GM19351 (cell line): Measurements from ENCODE around the gene AHNAK.
A peak's percentile ranks its signal among the peaks of the same experiment; 100 is the strongest.
"Not testable (repeated sequence)": the region's sequence is repeated elsewhere in the genome, so short reads cannot be mapped to it uniquely, and the experiment has no call there.

Experiments
- ATAC-seq: cut with Tn5 transposase; IDR thresholded peaks from one replicate; pipeline ENCODE4 v1.9.1; 2021; ENCODE audit warnings: mild to moderate bottlenecking, moderate library complexity; ENCODE audit not compliant: unreplicated experiment

AHNAK gene, protein sequence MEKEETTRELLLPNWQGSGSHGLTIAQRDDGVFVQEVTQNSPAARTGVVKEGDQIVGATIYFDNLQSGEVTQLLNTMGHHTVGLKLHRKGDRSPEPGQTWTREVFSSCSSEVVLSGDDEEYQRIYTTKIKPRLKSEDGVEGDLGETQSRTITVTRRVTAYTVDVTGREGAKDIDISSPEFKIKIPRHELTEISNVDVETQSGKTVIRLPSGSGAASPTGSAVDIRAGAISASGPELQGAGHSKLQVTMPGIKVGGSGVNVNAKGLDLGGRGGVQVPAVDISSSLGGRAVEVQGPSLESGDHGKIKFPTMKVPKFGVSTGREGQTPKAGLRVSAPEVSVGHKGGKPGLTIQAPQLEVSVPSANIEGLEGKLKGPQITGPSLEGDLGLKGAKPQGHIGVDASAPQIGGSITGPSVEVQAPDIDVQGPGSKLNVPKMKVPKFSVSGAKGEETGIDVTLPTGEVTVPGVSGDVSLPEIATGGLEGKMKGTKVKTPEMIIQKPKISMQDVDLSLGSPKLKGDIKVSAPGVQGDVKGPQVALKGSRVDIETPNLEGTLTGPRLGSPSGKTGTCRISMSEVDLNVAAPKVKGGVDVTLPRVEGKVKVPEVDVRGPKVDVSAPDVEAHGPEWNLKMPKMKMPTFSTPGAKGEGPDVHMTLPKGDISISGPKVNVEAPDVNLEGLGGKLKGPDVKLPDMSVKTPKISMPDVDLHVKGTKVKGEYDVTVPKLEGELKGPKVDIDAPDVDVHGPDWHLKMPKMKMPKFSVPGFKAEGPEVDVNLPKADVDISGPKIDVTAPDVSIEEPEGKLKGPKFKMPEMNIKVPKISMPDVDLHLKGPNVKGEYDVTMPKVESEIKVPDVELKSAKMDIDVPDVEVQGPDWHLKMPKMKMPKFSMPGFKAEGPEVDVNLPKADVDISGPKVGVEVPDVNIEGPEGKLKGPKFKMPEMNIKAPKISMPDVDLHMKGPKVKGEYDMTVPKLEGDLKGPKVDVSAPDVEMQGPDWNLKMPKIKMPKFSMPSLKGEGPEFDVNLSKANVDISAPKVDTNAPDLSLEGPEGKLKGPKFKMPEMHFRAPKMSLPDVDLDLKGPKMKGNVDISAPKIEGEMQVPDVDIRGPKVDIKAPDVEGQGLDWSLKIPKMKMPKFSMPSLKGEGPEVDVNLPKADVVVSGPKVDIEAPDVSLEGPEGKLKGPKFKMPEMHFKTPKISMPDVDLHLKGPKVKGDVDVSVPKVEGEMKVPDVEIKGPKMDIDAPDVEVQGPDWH (N-terminal part only)

DNA sequence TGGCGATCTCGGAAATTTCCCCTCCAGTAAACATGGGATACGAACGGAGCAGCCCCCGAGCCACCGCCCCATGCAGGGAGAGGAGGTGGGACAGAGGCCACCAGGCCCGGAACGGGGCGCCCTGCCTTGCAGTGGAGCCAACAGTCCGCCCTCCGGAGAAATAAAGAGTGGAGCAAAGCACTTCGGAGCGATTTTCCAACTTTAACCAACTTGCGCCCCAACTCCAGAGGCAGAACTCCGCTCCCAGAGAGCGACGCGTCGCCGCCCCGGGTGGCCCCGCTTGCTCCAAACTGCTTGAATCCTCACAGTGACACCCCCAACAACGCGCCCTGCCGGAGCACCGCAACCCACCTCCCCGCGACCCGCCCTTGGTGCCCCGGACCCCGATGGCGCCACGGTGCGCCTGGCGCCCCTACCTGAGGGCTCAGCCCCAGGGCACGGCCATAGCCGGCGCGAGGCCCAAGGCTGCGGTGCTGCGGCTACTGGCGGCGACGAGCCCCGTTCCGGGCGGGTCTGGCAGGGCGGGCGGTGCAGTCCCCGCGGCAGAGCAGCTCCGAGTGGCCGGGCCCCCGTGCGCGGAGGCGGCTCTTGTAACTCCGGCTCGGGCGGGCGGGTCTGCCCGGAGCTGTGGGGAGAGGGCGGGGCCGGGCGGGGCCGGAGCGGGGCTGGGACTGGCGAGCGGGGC lies at the start of gene AHNAK:
AHNAK (minus strand) TSS at position 563 of the 685 bp plus-strand sequence. CDS start 10,708 bp downstream, outside the sequence.
- no peak for ATAC-seq

- no peak for ATAC-seq
Measured at GRCh38 chr11:62595124-62595523, 48.5 kb upstream of the AHNAK start.

- ATAC-seq, result no peak
Measured at GRCh38 chr11:62593434-62594044, 46.9 kb upstream of the AHNAK start.

GRCh38 chr11:62592989-62593421 lies 46.4 kb upstream of the AHNAK start:
- no peak for ATAC-seq

DNA sequence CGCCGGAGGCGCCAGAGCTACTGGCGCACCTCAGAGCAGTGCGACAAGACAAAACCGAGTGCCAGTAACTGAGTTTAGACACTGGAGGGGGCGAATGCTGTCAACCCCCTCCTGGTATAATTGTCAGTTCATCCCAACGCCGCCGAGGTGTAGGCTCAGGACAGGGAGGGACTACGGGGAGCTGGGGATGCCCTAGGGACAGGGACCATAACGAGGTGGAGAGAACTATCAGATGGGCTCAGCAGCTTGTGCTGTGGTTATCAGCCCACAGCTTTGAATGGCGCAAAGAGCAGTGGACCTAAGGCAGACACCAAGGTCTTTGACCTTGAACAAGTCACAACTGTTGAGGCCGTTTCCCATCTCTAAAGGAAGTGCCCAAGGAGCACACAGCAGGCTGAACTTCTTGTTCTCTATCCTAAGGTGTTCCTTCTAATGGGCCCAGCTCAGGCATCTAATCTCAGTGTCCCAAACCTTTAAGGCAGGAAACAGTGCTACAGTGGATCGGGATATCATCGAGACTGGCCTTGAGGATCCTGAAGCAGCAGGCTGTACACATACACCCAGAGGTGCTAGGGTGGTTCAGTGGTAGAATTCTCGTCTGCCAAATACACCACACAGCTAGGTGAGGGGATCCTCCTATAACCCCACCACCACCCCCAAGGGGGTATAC lies 45.7 kb upstream of the AHNAK start:
- ATAC-seq, result peak; percentile 5

GRCh38 chr11:62591448-62592145 lies 45.0 kb upstream of the AHNAK start, which contains the start of gene TUT1:
Gene TUT1, minus strand, starts transcription at chr11:62591523. Its CDS starts 38 bp downstream, at chr11:62591485.
- peak; percentile 86 for ATAC-seq

DNA sequence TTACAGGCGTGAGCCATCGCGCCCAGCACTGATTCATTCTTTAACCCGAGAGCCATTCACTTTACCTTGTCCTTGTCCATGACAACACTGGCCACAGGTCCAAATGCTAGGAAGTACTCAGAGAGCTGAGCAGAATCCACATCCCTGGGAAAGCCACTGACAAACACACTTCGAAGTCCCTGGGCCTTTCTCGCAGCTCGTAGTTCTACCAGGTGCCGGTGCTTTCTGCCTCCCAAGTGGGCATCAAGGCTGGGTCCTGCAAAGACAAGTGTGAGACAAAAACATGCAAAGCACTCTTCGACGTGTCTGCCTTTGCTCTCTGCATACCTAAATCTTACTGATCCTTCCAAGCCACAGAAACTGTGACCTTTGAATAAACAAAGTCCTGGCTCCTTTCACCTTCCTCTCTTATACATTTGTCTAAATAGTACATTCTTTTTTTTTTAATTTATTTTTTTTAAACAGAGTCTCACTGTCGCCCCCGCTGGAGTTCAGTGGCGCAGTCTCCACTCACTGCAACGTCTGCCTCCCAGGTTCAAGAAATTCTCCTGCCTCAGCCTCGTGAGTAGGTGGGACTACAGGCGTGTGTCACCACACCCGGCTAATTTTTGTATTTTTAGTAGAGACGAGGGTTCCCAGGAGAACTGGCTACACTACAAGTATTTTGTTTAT lies 42.5 kb upstream of the AHNAK start:
- ATAC-seq, result no peak

DNA sequence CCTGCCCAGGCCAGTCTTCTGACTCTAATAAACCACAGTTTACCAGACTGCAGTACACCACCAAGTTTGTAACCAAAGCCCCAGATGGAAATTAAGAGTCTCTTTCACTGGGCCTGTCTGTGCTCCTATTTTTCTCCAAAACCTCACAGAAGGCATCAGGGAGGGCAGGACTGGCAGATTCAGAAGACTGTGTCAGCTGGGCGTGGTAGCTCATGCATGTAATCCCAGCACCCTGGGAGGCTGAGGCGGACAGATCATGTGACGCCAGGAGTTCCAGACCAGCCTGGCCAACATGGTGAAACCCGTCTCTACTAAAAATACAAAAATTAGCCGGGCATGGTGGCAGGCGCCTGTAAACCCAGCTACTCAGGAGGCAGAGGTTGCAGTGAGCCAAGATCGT lies 38.8 kb upstream of the AHNAK start:
- ATAC-seq, result not testable (repeated sequence)

GRCh38 chr11:62581735-62582134 lies 35.1 kb upstream of the AHNAK start:
- ATAC-seq, result not testable (repeated sequence)

DNA sequence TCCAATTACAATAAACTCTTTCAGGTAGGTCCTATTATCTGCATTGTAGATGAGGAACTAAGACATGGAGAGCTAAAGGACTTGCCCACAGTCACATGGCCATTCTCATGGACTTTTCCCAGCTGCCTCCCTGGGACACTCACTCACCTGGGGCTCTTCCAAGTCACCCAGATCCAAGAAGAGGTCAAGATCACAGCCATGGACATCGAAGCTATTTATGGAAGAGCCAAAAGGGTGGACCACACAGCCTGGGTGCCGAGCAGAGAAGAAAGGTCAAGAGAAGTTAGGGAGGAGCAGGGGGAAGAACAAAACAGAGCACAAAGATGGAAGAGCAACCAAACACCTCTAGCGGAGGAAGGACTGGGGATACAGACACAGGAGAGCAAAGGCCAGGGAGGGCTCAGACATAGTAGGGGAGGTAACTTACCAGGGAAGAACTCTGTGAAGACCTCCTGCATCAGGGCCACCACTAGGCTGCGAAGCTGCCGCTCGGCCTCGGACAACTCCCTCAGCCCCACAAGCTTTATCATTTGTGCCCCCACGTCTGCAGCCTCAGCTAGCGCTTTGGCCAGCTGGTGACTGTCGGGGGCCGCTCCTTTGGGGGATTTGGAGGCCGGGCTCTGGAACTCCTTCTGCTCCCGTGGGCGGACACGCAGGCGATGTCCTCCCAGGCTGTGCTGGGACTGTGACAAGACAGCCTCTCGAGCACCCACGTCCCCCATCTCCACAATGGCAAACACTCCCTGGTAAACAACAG lies 34.5 kb upstream of the AHNAK start:
- no peak for ATAC-seq

DNA sequence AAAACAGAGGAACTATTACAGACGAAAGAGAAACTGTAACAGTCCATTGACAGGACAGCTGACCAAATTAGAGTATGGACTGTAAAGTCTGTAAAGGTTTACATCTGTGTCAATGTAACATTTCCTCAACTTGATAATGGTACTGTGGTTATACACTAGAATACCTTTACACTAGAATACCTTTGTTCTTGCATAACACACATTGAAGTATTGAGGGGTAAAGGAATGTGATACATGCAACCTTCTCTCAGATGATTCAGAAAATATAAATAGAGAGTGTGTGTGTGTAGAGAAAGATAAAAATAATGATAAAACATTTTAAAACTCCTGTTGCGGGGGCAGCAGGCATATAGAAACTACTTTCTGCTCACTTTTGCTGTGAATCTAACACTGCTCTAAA lies 32.6 kb upstream of the AHNAK start:
- ATAC-seq, result no peak

GRCh38 chr11:62578541-62578940 lies 31.9 kb upstream of the AHNAK start:
- no peak for ATAC-seq

GRCh38 chr11:62577046-62577714 lies 30.6 kb upstream of the AHNAK start:
- no peak for ATAC-seq

GRCh38 chr11:62575837-62576236 lies 29.2 kb upstream of the AHNAK start:
- ATAC-seq, result no peak

GRCh38 chr11:62575156-62575555 lies 28.6 kb upstream of the AHNAK start:
- ATAC-seq, result no peak

DNA sequence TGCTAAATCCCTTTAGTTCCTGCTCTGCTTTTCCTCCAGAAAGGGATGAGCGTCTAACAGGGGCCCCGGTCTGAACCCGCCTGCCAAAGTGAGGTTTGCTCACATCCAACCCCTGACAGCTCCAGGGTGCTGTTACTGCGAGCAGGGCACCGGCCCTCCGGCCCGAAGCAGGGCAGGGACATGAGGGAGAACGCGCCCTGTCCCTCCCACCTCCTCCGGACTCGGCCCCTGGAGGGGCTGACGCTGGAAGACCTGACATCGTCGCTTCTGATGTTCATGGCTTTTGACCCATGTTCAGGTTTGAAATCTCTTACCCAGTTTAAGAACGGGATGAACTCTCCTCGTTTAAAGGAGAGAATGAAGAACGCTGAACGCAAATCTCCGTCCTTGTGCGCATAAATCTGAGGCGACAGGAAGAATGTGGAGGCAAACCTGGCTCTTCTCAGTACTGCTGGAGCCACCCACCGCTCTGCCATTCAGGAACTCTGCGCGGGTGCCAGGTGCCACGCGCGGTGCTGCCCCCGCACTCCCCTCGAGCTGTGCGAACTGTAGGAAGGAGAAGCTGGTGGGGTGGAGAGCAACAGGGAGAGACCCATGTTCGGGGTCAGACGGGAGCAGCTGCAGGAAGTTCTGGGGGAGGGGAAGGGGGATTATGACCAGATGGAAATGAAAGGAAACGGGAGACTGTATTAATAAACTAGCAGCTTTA lies 27.9 kb upstream of the AHNAK start:
- ATAC-seq, result peak; percentile 19
